ENCODE measurements around the gene HOMER1.
"Not testable (repeated sequence)": the region's sequence is repeated elsewhere in the genome, so short reads cannot be mapped to it uniquely, and the experiment has no call there.

Gene HOMER1

DNA sequence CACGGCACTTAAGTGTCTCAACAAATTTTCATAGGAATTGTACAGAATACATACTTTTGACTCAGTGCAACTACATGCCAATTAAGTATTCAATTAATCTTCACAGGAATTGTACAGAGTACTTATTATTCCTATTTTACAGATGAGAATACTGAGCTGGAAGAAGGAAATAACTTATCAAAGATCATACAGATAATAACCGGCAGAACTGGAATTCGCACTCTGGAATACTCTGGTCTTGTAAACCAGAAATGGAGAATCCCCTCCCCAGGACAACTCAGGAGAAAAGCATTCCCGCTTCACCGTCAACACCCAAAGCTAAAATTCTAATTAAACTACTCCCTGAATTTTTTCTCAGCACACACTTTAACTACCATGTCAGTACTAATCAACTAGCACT, 112.7 kb downstream of the HOMER1 start:
- no peak overlapping the region for H3K4me3 ChIP-seq (ENCODE audit: low read depth in 1 of 2, low read length in 2 of 2)
- no peak overlapping the region for H3K9ac ChIP-seq (ENCODE audit: low read depth in 1 of 2, low read length in 2 of 2)
- H3K36me3 ChIP-seq (ENCODE audit: control insufficient read depth in 1 of 2, insufficient read depth in 2 of 2, low read length in 2 of 2): no peaks in the 10 kb centered on the region
- H3K9me3 ChIP-seq (ENCODE audit: control insufficient read depth in 1 of 2, low read length in 2 of 2): no peaks in the 10 kb centered on the region
- no peaks in the 10 kb centered on the region for H3K27me3 ChIP-seq (ENCODE audit: control insufficient read depth in 1 of 2, insufficient read depth in 2 of 2, low read length in 2 of 2)
- no peaks in the 10 kb centered on the region for H3K4me1 ChIP-seq (ENCODE audit: control insufficient read depth in 1 of 2, insufficient read depth in 2 of 2, low read length in 2 of 2)
- no peak overlapping the region for H3K27ac ChIP-seq (ENCODE audit: low read depth, low read length)

DNA sequence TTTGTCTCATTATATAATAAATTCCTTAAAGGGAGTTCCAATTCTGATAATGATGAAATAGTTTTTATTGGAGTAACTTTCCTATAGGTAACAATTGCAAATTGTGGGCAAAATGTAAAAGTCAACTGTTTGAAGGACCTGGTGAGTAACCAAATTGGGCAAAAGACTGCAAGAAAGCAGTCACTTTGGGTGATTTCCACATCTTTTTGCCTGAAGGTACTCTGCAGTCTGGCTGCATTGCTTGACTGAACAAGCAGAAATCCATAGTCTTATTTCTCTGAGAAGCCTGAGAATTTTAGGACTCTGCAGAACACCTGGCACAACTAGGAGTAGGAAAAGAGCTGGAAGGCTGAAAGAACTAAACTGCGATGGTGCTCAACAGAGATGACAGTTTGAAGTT, 114.9 kb downstream of the HOMER1 start:
- Histone ChIP-seq H3K4me1 (ENCODE audit: control insufficient read depth in 1 of 2, insufficient read depth in 2 of 2, low read length in 2 of 2) (no peaks in the 10 kb centered on the region), H3K36me3 (ENCODE audit: control insufficient read depth in 1 of 2, insufficient read depth in 2 of 2, low read length in 2 of 2) (no peaks in the 10 kb centered on the region), H3K4me3 (ENCODE audit: low read depth in 1 of 2, low read length in 2 of 2) (no peak overlapping the region), H3K27ac (ENCODE audit: low read depth, low read length) (no peak overlapping the region), H3K27me3 (ENCODE audit: control insufficient read depth in 1 of 2, insufficient read depth in 2 of 2, low read length in 2 of 2) (no peaks in the 10 kb centered on the region), H3K9ac (ENCODE audit: low read depth in 1 of 2, low read length in 2 of 2) (no peak overlapping the region), H3K9me3 (ENCODE audit: control insufficient read depth in 1 of 2, low read length in 2 of 2) (no peaks in the 10 kb centered on the region)

DNA sequence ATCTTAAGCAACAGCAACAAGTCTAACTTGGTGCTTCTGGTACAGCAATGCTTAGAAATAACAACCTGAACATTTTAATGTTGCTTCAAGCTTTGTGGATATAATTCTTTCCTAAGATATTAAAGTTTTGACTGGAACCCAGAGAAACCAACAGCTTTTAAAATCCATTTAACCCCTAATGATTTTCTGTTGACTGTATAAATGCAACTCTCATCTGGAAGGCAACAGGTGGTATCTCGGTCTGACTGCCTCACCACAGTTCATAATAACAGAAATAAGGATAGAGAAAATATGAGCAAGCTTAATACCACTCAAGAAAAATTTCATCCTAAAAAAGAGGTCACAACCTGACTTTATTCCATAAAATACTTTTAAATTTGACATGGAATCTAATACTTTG, 116.9 kb downstream of the HOMER1 start:
- H3K9ac ChIP-seq (ENCODE audit: low read depth in 1 of 2, low read length in 2 of 2): no peak overlapping the region
- no peaks in the 10 kb centered on the region for H3K36me3 ChIP-seq (ENCODE audit: control insufficient read depth in 1 of 2, insufficient read depth in 2 of 2, low read length in 2 of 2)
- no peaks in the 10 kb centered on the region for H3K9me3 ChIP-seq (ENCODE audit: control insufficient read depth in 1 of 2, low read length in 2 of 2)
- H3K4me3 ChIP-seq (ENCODE audit: low read depth in 1 of 2, low read length in 2 of 2): no peak overlapping the region
- H3K27ac ChIP-seq (ENCODE audit: low read depth, low read length): no peak overlapping the region
- no peaks in the 10 kb centered on the region for H3K4me1 ChIP-seq (ENCODE audit: control insufficient read depth in 1 of 2, insufficient read depth in 2 of 2, low read length in 2 of 2)
- no peaks in the 10 kb centered on the region for H3K27me3 ChIP-seq (ENCODE audit: control insufficient read depth in 1 of 2, insufficient read depth in 2 of 2, low read length in 2 of 2)

DNA sequence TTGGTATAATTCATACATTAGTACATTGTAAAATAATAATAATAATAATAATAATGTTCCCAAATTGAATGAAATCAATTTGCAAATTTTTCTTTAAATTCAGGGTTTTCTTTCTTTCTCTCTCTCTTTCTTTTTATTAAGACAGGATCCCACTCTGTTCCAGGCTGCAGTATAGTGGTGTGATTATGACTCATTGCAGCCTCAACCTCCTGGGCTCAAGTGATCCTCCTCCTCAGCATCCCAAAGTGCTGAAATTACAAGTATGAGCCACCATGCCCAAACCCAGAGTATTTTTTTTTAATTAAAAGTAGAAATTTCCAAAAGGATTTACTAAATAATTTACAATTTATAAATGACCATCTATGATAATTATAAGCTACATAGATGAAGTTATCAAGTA, 117.7 kb downstream of the HOMER1 start:
- H3K27me3 ChIP-seq (ENCODE audit: control insufficient read depth in 1 of 2, insufficient read depth in 2 of 2, low read length in 2 of 2): no peaks in the 10 kb centered on the region
- H3K9ac ChIP-seq (ENCODE audit: low read depth in 1 of 2, low read length in 2 of 2): no peak overlapping the region
- H3K4me3 ChIP-seq (ENCODE audit: low read depth in 1 of 2, low read length in 2 of 2): no peak overlapping the region
- H3K27ac ChIP-seq (ENCODE audit: low read depth, low read length): no peak overlapping the region
- H3K4me1 ChIP-seq (ENCODE audit: control insufficient read depth in 1 of 2, insufficient read depth in 2 of 2, low read length in 2 of 2): no peaks in the 10 kb centered on the region
- no peaks in the 10 kb centered on the region for H3K36me3 ChIP-seq (ENCODE audit: control insufficient read depth in 1 of 2, insufficient read depth in 2 of 2, low read length in 2 of 2)
- no peaks in the 10 kb centered on the region for H3K9me3 ChIP-seq (ENCODE audit: control insufficient read depth in 1 of 2, low read length in 2 of 2)

DNA sequence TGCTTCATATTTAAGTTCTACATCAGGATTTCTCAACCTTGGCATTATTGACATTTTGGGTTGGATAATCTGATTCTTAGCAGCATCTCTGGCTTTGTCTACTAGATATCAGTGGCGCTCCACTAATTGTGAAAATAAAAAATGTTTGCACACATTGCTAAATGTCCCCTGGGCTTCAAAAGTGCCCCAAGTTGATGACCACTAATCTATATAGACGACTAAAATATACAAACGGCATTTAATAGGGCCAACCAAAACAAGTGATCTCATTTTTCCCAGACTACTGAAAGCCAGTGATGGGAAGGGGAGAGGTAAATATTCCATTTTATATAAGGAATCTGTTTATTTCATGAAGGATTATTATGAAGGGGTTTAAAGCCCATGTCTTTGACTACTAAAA, 118.6 kb downstream of the HOMER1 start:
- Histone ChIP-seq H3K4me3 (ENCODE audit: low read depth in 1 of 2, low read length in 2 of 2) (no peak overlapping the region), H3K4me1 (ENCODE audit: control insufficient read depth in 1 of 2, insufficient read depth in 2 of 2, low read length in 2 of 2) (no peaks in the 10 kb centered on the region), H3K36me3 (ENCODE audit: control insufficient read depth in 1 of 2, insufficient read depth in 2 of 2, low read length in 2 of 2) (no peaks in the 10 kb centered on the region), H3K27me3 (ENCODE audit: control insufficient read depth in 1 of 2, insufficient read depth in 2 of 2, low read length in 2 of 2) (no peaks in the 10 kb centered on the region), H3K9ac (ENCODE audit: low read depth in 1 of 2, low read length in 2 of 2) (no peak overlapping the region), H3K9me3 (ENCODE audit: control insufficient read depth in 1 of 2, low read length in 2 of 2) (no peaks in the 10 kb centered on the region), H3K27ac (ENCODE audit: low read depth, low read length) (no peak overlapping the region)

DNA sequence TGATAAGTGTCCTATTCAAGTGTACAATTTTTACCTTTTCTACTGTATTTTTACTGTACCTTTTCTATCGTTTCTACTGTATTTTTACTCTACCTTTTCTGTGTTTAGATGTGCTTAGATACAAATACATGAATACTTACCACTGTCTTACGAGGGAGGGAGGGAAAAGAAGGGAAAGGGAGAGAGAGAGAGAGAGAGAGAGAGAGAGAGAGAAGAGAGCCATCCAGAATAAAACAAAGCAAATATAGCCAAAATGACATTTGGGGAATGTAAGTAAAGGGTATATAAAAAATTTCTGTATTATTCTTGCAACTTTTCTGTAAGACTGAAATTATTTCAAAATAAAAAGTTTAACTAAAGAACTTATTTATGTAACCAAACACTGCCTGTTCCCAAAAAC, 121.2 kb downstream of the HOMER1 start:
- no peaks in the 10 kb centered on the region for H3K9me3 ChIP-seq (ENCODE audit: control insufficient read depth in 1 of 2, low read length in 2 of 2)
- H3K27me3 ChIP-seq (ENCODE audit: control insufficient read depth in 1 of 2, insufficient read depth in 2 of 2, low read length in 2 of 2): no peaks in the 10 kb centered on the region
- H3K36me3 ChIP-seq (ENCODE audit: control insufficient read depth in 1 of 2, insufficient read depth in 2 of 2, low read length in 2 of 2): no peaks in the 10 kb centered on the region
- no peak overlapping the region for H3K4me3 ChIP-seq (ENCODE audit: low read depth in 1 of 2, low read length in 2 of 2)
- H3K27ac ChIP-seq (ENCODE audit: low read depth, low read length): no peak overlapping the region
- no peaks in the 10 kb centered on the region for H3K4me1 ChIP-seq (ENCODE audit: control insufficient read depth in 1 of 2, insufficient read depth in 2 of 2, low read length in 2 of 2)
- H3K9ac ChIP-seq (ENCODE audit: low read depth in 1 of 2, low read length in 2 of 2): no peak overlapping the region

DNA sequence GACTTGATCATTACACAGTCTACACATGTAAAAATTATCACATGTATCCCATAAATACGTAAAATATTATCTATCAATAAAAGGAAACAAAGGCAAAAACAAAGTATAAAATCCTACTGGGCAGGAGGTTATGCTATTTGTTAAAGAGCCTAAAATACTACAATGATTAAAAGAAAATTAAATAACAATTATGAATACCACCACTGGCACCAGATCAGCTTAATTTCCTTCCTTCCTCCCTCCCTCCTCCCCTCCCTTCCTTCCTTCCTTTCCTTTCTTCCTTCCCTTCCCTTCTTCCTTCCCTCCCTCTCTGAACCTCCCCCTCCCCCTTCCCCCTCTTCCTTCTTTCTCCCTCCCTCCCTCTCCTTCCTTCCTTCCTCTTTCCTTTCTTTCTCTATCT, 127.3 kb downstream of the HOMER1 start:
- no peak overlapping the region for H3K27ac ChIP-seq (ENCODE audit: low read depth, low read length)

DNA sequence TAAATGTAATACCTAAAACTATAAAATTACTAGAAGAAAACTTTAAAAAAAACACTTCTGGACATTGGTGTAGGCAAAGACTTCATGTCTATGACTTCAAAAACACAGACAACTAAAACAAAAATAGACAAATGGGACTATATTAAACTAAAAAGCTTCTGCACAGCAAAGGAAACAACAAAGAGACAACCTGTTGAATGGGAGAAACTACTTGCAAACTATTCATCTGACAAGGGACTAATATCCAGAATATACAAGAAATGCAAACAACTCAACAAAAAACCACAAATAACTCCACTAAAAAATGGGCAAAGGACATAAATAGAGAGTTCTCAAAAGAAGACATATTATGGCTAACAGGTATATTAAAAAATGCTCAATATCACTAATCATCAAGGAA, 128.8 kb downstream of the HOMER1 start:
- H3K27me3 ChIP-seq (ENCODE audit: control insufficient read depth in 1 of 2, insufficient read depth in 2 of 2, low read length in 2 of 2); H3K27ac ChIP-seq (ENCODE audit: low read depth, low read length): not testable (repeated sequence)
- peaks cover 3 to 12% of the 10 kb centered on the region in 2 donors for H3K9me3 ChIP-seq (ENCODE audit: control insufficient read depth in 1 of 2, low read length in 2 of 2)

More for the DNA sequence above, 127.3 kb downstream of the HOMER1 start:
- peaks cover 3 to 7% of the 10 kb centered on the region in 2 donors for H3K9me3 ChIP-seq (ENCODE audit: control insufficient read depth in 1 of 2, low read length in 2 of 2)
- no peak overlapping the region for H3K4me3 ChIP-seq (ENCODE audit: low read depth in 1 of 2, low read length in 2 of 2)
- H3K27me3 ChIP-seq (ENCODE audit: control insufficient read depth in 1 of 2, insufficient read depth in 2 of 2, low read length in 2 of 2): no peaks in the 10 kb centered on the region
- H3K4me1 ChIP-seq (ENCODE audit: control insufficient read depth in 1 of 2, insufficient read depth in 2 of 2, low read length in 2 of 2): no peaks in the 10 kb centered on the region
- H3K36me3 ChIP-seq (ENCODE audit: control insufficient read depth in 1 of 2, insufficient read depth in 2 of 2, low read length in 2 of 2): no peaks in the 10 kb centered on the region
- H3K9ac ChIP-seq (ENCODE audit: low read depth in 1 of 2, low read length in 2 of 2): no peak overlapping the region

DNA sequence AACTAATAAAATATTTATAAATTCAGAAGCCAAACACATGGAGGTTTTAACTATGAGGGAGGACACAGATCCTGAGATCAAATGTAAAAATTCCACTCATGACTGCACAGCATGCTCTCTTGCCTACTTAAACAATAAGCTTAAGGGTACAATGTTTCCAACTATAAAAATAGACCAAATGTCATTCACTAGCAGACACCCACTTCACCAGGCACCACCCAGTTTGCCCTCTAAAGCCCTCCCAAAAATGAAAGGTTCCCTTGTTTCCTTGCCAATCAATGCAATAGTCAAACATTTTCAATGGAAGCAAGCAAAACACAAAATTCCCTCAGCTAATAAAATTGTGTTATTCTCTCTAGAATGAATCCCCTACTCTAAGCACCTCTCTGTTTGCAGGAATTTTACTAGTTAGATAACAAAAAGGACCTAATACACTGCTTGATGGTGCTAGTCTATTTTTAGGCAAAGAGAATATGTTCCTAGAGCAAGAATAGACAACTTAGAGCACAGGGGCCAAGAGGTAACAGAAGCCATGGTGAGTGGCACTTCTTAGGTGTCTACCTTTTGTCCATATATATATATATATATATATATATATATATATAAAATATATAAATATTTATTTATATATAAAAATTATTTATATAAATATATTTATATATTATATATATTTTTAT, 135.3 kb downstream of the HOMER1 start:
- no peak overlapping the region for H3K4me3 ChIP-seq (ENCODE audit: low read depth in 1 of 2, low read length in 2 of 2)
- H3K9me3 ChIP-seq (ENCODE audit: control insufficient read depth in 1 of 2, low read length in 2 of 2): peaks cover 3 to 12% of the 10 kb centered on the region in 2 donors
- H3K27me3 ChIP-seq (ENCODE audit: control insufficient read depth in 1 of 2, insufficient read depth in 2 of 2, low read length in 2 of 2): no peaks in the 10 kb centered on the region
- no peak overlapping the region for H3K9ac ChIP-seq (ENCODE audit: low read depth in 1 of 2, low read length in 2 of 2)
- H3K4me1 ChIP-seq (ENCODE audit: control insufficient read depth in 1 of 2, insufficient read depth in 2 of 2, low read length in 2 of 2): no peaks in the 10 kb centered on the region
- H3K36me3 ChIP-seq (ENCODE audit: control insufficient read depth in 1 of 2, insufficient read depth in 2 of 2, low read length in 2 of 2): no peaks in the 10 kb centered on the region
- H3K27ac ChIP-seq (ENCODE audit: low read depth, low read length): no peak overlapping the region

More for the DNA sequence above, 128.8 kb downstream of the HOMER1 start:
- H3K9ac ChIP-seq (ENCODE audit: low read depth in 1 of 2, low read length in 2 of 2); H3K4me3 ChIP-seq (ENCODE audit: low read depth in 1 of 2, low read length in 2 of 2); H3K4me1 ChIP-seq (ENCODE audit: control insufficient read depth in 1 of 2, insufficient read depth in 2 of 2, low read length in 2 of 2); H3K36me3 ChIP-seq (ENCODE audit: control insufficient read depth in 1 of 2, insufficient read depth in 2 of 2, low read length in 2 of 2): not testable (repeated sequence)

DNA sequence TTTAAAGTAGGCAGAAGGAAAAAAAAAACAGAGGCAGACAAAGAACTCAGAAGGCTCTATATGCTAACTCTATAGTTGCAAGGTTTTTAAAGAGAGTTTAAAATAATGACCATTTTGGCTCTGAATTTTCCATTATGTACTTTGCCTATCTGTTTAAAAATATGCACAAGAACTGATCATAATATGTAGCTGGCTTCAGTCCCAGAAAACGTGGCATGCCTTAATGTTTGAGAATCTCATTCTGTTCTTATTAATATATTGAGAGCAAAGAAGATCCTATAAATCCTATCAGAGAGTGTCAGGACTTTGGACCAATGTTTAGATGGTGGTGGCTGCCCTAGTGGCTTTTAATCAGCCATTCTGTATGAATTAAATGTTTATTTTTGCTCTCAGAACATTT, 156.5 kb downstream of the HOMER1 start:
- no peak overlapping the region for H3K27ac ChIP-seq (ENCODE audit: low read depth, low read length)
- H3K9ac ChIP-seq (ENCODE audit: low read depth in 1 of 2, low read length in 2 of 2): no peak overlapping the region
- no peak overlapping the region for H3K4me3 ChIP-seq (ENCODE audit: low read depth in 1 of 2, low read length in 2 of 2)
- no peaks in the 10 kb centered on the region for H3K4me1 ChIP-seq (ENCODE audit: control insufficient read depth in 1 of 2, insufficient read depth in 2 of 2, low read length in 2 of 2)
- no peaks in the 10 kb centered on the region for H3K9me3 ChIP-seq (ENCODE audit: control insufficient read depth in 1 of 2, low read length in 2 of 2)
- no peaks in the 10 kb centered on the region for H3K36me3 ChIP-seq (ENCODE audit: control insufficient read depth in 1 of 2, insufficient read depth in 2 of 2, low read length in 2 of 2)
- H3K27me3 ChIP-seq (ENCODE audit: control insufficient read depth in 1 of 2, insufficient read depth in 2 of 2, low read length in 2 of 2): no peaks in the 10 kb centered on the region

DNA sequence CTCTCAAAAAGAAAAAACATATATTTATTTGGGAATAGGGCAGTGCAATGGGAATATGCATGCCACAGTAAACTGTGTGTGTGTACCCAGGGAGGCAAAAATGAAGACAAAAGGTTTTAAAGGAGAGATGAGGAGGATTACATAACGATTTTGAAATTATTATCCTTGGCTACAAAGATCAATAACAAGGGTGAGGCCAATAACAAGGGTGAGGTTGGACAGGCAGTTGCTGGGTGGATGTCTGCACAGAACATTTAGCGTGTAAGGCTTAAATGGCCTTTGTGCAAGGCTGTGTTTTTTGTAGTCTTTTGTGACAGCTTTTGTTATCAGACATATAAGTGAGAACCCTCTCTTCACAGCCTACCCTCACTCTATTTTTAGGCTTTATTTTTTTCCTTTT, 164.1 kb downstream of the HOMER1 start:
- Histone ChIP-seq H3K4me3 (ENCODE audit: low read depth in 1 of 2, low read length in 2 of 2) (no peak overlapping the region), H3K36me3 (ENCODE audit: control insufficient read depth in 1 of 2, insufficient read depth in 2 of 2, low read length in 2 of 2) (no peaks in the 10 kb centered on the region), H3K9ac (ENCODE audit: low read depth in 1 of 2, low read length in 2 of 2) (no peak overlapping the region), H3K27me3 (ENCODE audit: control insufficient read depth in 1 of 2, insufficient read depth in 2 of 2, low read length in 2 of 2) (no peaks in the 10 kb centered on the region), H3K4me1 (ENCODE audit: control insufficient read depth in 1 of 2, insufficient read depth in 2 of 2, low read length in 2 of 2) (no peaks in the 10 kb centered on the region), H3K9me3 (ENCODE audit: control insufficient read depth in 1 of 2, low read length in 2 of 2) (no peaks in the 10 kb centered on the region), H3K27ac (ENCODE audit: low read depth, low read length) (no peak overlapping the region)
